ENCODE data around the gene CYP3A4.

The CYP3A4 gene

DNA sequence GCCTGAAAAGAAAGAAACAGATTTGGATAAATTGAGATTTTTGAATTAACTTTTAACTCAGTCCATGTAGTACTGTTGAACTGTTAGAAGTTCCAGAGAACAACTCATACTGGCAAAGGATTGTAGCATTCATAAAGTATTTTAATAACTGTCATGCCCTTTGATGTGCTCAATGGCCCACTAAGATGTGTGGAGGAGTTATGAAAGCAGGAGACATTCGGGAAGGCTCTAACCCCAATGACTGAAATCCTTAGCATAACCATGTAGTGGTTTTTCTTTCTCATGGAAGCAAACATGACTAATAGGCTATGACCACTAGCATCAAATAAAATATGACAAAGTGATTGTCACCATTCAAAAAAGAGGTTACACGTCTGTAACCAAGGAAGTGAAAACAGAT, 74.7 kb downstream of the CYP3A4 start:
- Histone ChIP-seq H3K4me1 (ENCODE audit: insufficient read depth, low read length) (no peaks in the 10 kb centered on the region), H3K27me3 (ENCODE audit: control insufficient read depth in 1 of 2, insufficient read depth in 2 of 2, low read length in 2 of 2) (no peaks in the 10 kb centered on the region), H3K36me3 (ENCODE audit: insufficient read depth, low read length) (no peaks in the 10 kb centered on the region), H3K4me3 (ENCODE audit: low read depth in 1 of 2, low read length in 2 of 2) (no peak overlapping the region), H3K27ac (ENCODE audit: low read depth, low read length) (no peak overlapping the region), H3K9me3 (ENCODE audit: low read length) (no peaks in the 10 kb centered on the region), H3K9ac (ENCODE audit: low read length) (no peak overlapping the region)

DNA sequence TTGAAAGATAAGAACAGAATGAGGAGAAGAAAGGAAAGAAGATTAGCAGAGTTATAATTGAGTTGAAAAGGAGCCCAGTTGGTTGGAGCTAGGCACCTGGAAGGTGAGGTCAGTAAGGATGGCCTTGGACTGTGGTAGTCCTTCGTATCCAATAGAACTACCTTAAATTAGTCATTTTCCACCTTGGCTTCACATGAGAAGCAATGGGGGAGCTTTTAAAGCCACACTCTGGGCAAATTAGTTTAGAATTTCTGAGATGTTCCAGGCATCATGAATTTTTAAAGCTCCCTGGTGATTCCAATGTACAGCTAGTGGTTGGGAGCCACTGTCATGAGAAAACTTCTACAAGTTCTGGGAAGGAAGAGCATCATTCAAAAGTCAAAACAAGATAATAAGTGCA, 76.9 kb downstream of the CYP3A4 start:
- no peaks in the 10 kb centered on the region for H3K4me1 ChIP-seq (ENCODE audit: insufficient read depth, low read length)
- H3K27me3 ChIP-seq (ENCODE audit: control insufficient read depth in 1 of 2, insufficient read depth in 2 of 2, low read length in 2 of 2), result no peaks in the 10 kb centered on the region
- H3K4me3 ChIP-seq (ENCODE audit: low read depth in 1 of 2, low read length in 2 of 2), result no peak overlapping the region
- no peaks in the 10 kb centered on the region for H3K36me3 ChIP-seq (ENCODE audit: insufficient read depth, low read length)
- H3K27ac ChIP-seq (ENCODE audit: low read depth, low read length), result no peak overlapping the region
- no peak overlapping the region for H3K9ac ChIP-seq (ENCODE audit: low read length)
- H3K9me3 ChIP-seq (ENCODE audit: low read length), result no peaks in the 10 kb centered on the region

All from muscle layer of colon (tissue), 2 donors.